ENCODE measurements around the gene LDLRAD4. TPM values are rescaled to one million over a fixed set of nuclear protein-coding genes. Genes with fewer than 3 reads are reported as not detected.

LDLRAD4 gene
- polyA plus RNA-seq, 1 of the 3 experiments (the other 2 are of a cell fraction): 0.16 TPM

DNA sequence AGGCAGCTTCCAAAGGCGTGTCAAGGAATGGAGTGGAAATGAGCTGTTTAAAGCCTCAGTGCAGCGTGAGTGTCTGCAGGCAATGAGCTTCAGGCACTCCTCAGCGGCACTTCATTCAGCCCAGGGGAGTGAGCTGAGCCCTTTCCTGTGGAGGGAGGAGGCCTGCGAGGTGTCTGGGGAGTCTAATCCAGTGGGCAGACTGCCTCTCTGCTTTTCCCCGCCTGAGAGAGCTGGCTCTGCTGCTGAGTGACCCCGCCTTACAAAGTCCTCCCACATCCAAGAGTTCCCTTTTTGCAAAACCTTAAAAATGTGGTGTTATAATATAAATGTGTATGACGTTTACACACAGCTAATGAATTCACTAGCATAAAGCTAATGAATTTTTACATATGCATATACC, 7.0 kb upstream of the LDLRAD4 start:
- H3K4me2 ChIP-seq: no peak overlapping the region
- no peaks in the 10 kb centered on the region for H3K9me3 ChIP-seq
- no peaks in the 10 kb centered on the region for H3K79me2 ChIP-seq (ENCODE audit: insufficient read depth)
- POLR2A ChIA-PET: no interaction called here
- H3K4me1 ChIP-seq (ENCODE audit: control insufficient read depth in 1 of 2, insufficient read depth in 2 of 2, low read depth in 1 of 2, low read length in 1 of 2): peaks cover 0 to under 1% of the 10 kb centered on the region in 2 experiments; a peak in 2 of 4 replicates
- no peak for DNase-seq
- peaks cover 4% of the 10 kb centered on the region for H3F3A ChIP-seq (replicated peaks; ENCODE audit: insufficient read depth)
- 51% methylated on average over 7 of the region's 7 CpGs for WGBS (ENCODE audit: low lambda C conversion rate)
- no peaks in the 10 kb centered on the region for H3K9me2 ChIP-seq
- H3K27me3 ChIP-seq (ENCODE audit: insufficient read depth): peaks cover 10% of the 10 kb centered on the region; the same call in 1 of the 2 replicates
- no peak overlapping the region for H3K27ac ChIP-seq (ENCODE audit: low read depth in 2 of 2, low read length in 1 of 2)
- H3K9ac ChIP-seq: no peak overlapping the region
- no peaks in the 10 kb centered on the region for H4K20me1 ChIP-seq (ENCODE audit: insufficient read depth)
- no peaks in the 10 kb centered on the region for H3K36me3 ChIP-seq (replicated peaks in 1 of 2; ENCODE audit: control insufficient read depth in 1 of 2, insufficient read depth in 2 of 2, low read length in 1 of 2)
- no peak overlapping the region for H2AFZ ChIP-seq (ENCODE audit: low read depth)
- no peak for TF ChIP-seq FOXM1 (IDR thresholded peaks at IDR 0.05; ENCODE audit: low read depth)
- TF ChIP-seq USF1 (IDR thresholded peaks at IDR 0.05; ENCODE audit: borderline replicate concordance, low read depth): no peak
- no peak for TF ChIP-seq YY1 (IDR thresholded peaks at IDR 0.05; ENCODE audit: low read depth)
- no peak overlapping the region for H3K4me3 ChIP-seq (ENCODE audit: low read depth in 2 of 2, low read length in 1 of 2)
- CTCF ChIA-PET: interaction anchor here (1.4 kb wide), 1 partner anchor 99 kb away, joined by 4 read pairs; no protein-coding TSS in a partner anchor

DNA sequence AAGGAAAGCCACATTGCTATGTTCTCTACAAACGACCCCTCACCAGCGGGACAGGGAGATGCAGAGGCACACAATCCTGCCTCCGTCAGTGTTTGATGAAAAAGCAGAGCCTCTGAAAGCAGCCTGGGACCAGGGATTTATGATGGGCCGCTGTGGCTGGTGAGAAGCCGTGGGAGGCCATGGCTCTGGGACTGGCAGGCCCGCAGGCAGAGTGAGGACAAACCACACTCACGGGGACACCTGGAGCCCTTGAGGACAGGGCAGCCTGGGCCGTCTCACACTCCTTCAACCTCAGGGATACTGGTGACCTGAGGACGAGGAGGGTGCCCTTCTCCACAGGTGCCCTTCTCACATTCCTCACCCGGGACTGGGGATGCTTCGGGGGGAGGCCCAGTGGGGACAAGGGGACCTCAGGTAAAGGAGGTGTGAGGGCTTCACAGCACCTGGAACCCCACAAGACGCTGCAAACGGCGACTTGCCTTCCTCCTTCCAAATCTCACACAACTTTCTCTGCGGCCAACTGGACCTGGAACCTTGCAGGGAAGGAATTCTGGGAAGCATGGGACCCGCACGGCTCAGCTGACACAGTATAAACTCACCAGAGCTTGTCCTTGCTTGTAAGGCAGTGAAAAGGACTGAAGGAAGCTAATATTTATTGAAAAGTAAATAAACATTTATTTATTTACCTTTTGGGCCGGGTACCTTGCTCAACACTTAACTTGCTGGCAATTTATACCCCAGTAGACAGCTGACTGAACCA, 5.3 kb upstream of the LDLRAD4 start:
- no peak overlapping the region for H3K9ac ChIP-seq
- no peak overlapping the region for H3K4me3 ChIP-seq (ENCODE audit: low read depth in 2 of 2, low read length in 1 of 2)
- DNase-seq: no peak
- H3K9me3 ChIP-seq: no peaks in the 10 kb centered on the region
- H3K4me1 ChIP-seq (ENCODE audit: control insufficient read depth in 1 of 2, insufficient read depth in 2 of 2, low read depth in 1 of 2, low read length in 1 of 2): peaks cover 0 to 5% of the 10 kb centered on the region in 2 experiments; a peak in 2 of 4 replicates
- no peaks in the 10 kb centered on the region for H3K9me2 ChIP-seq
- TF ChIP-seq FOXJ3 (CRISPR knock-in tag; IDR thresholded peaks at IDR 0.05) (no peak), MXI1 (IDR thresholded peaks at IDR 0.05; ENCODE audit: low read depth, low read length) (no peak), FOSL2 (IDR thresholded peaks at IDR 0.05; ENCODE audit: borderline replicate concordance, low read depth) (no peak), SMC3 (IDR thresholded peaks at IDR 0.05; ENCODE audit: low read depth, low read length) (no peak), RXRA (IDR thresholded peaks at IDR 0.05; ENCODE audit: borderline replicate concordance, low read depth) (no peak), TEAD4 (IDR thresholded peaks at IDR 0.05; ENCODE audit: borderline replicate concordance, insufficient read depth) (no peak), GABPA (IDR thresholded peaks at IDR 0.05; ENCODE audit: low read depth) (no peak)
- TF ChIP-seq, protein P1, sequence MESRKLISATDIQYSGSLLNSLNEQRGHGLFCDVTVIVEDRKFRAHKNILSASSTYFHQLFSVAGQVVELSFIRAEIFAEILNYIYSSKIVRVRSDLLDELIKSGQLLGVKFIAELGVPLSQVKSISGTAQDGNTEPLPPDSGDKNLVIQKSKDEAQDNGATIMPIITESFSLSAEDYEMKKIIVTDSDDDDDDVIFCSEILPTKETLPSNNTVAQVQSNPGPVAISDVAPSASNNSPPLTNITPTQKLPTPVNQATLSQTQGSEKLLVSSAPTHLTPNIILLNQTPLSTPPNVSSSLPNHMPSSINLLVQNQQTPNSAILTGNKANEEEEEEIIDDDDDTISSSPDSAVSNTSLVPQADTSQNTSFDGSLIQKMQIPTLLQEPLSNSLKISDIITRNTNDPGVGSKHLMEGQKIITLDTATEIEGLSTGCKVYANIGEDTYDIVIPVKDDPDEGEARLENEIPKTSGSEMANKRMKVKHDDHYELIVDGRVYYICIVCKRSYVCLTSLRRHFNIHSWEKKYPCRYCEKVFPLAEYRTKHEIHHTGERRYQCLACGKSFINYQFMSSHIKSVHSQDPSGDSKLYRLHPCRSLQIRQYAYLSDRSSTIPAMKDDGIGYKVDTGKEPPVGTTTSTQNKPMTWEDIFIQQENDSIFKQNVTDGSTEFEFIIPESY (IDR thresholded peaks at IDR 0.05; ENCODE audit: borderline replicate concordance, low read depth): no peak
- TF ChIP-seq, protein P2, sequence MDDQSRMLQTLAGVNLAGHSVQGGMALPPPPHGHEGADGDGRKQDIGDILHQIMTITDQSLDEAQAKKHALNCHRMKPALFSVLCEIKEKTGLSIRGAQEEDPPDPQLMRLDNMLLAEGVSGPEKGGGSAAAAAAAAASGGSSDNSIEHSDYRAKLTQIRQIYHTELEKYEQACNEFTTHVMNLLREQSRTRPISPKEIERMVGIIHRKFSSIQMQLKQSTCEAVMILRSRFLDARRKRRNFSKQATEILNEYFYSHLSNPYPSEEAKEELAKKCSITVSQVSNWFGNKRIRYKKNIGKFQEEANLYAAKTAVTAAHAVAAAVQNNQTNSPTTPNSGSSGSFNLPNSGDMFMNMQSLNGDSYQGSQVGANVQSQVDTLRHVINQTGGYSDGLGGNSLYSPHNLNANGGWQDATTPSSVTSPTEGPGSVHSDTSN (IDR thresholded peaks at IDR 0.05): no peak
- H4K20me1 ChIP-seq (ENCODE audit: insufficient read depth): no peaks in the 10 kb centered on the region
- H3K36me3 ChIP-seq (replicated peaks in 1 of 2; ENCODE audit: control insufficient read depth in 1 of 2, insufficient read depth in 2 of 2, low read length in 1 of 2): no peaks in the 10 kb centered on the region
- H3K27me3 ChIP-seq (ENCODE audit: insufficient read depth): peaks cover 8% of the 10 kb centered on the region; the same call in 1 of the 2 replicates
- 56% methylated on average over 11 of the region's 18 CpGs for WGBS (ENCODE audit: low lambda C conversion rate)
- H2AFZ ChIP-seq (ENCODE audit: low read depth): no peak overlapping the region
- POLR2A ChIA-PET: no interaction called here
- CTCF ChIA-PET: interaction anchor here (0.6 to 1.6 kb wide), 4 partner anchors 9 to 417 kb away, joined by 3 to 5 read pairs (median 4); no protein-coding TSS in a partner anchor
- H3K4me2 ChIP-seq: no peak overlapping the region
- no peaks in the 10 kb centered on the region for H3K79me2 ChIP-seq (ENCODE audit: insufficient read depth)
- H3F3A ChIP-seq (replicated peaks; ENCODE audit: insufficient read depth): peaks cover 8% of the 10 kb centered on the region
- H3K27ac ChIP-seq (ENCODE audit: low read depth in 2 of 2, low read length in 1 of 2): no peak overlapping the region

Measured in SK-N-SH (cell line).